Adrenal gland (tissue), 12 donors: Measurements from ENCODE around the gene EDA. TPM values are rescaled to one million over a fixed set of nuclear protein-coding genes. Genes with fewer than 3 reads are reported as not detected.

ENCODE experiments used
- DNase-seq, 7 donors: peaks; one replicate each; pipeline ENCODE4 v3.0.0-alpha.2; 2019 to 2020
- H3K27ac ChIP-seq, 5 donors: fragments of 200-600 bp; sonication (generic) in 4 of 5; 1 replicate in 3 of 5; 2 replicates in 2 of 5; pipeline versions ENCODE4 v1.5.1 to v1.8.0; 2016 to 2020; ENCODE audit warnings: mild to moderate bottlenecking in 1 of 5
- H3K27me3 ChIP-seq: fragments of 200-600 bp; 2 replicates; pipeline ENCODE4 v1.8.0; 2021
- H3K36me3 ChIP-seq, 2 donors: fragments of 200-600 bp; replicated peaks in 1 of 2; 1 replicate in 1 of 2; 2 replicates in 1 of 2; pipeline versions ENCODE4 v1.5.1 to v1.8.0; 2018 to 2022
- H3K4me1 ChIP-seq, 2 donors: fragments of 200-600 bp; replicated peaks in 1 of 2; 1 replicate in 1 of 2; 2 replicates in 1 of 2; pipeline versions ENCODE4 v1.5.1 to v1.8.0; 2018 to 2021
- H3K4me3 ChIP-seq, 4 donors: fragments of 200-600 bp; sonication (generic) in 3 of 4; one replicate each; pipeline ENCODE4 v1.5.1; 2016 to 2018
- H3K9me3 ChIP-seq, 3 donors: fragments of 200-600 bp; sonication (generic) in 1 of 3; replicated peaks in 1 of 3; 1 replicate in 2 of 3; 2 replicates in 1 of 3; pipeline versions ENCODE4 v1.5.1 to v1.8.0; 2016 to 2021
- CTCF ChIP-seq, 6 experiments: fragments of 450-650 bp in 4 of 6; fragments of 200-600 bp in 2 of 6; sonication (generic) in 1 of 6; IDR thresholded peaks; 1 replicate in 5 of 6; 2 replicates in 1 of 6; pipeline versions ENCODE4 v1.5.1 to v1.8.0; 2016 to 2021; ENCODE audit warnings: antibody characterized with exemption in 6 of 6, mild to moderate bottlenecking in 2 of 6, moderate library complexity in 1 of 6
- POLR2A ChIP-seq, 2 donors: fragments of 450-650 bp; IDR thresholded peaks; one replicate each; pipeline ENCODE4 v1.6.1; 2017; ENCODE audit warnings: antibody characterized with exemption in 2 of 2, mild to moderate bottlenecking in 2 of 2, moderate library complexity in 1 of 2
- WGBS, 4 donors: extraction: QIAGEN DNeasy Blood & Tissue Kit in 2 of 4; methylation state at CpG; one replicate each; pipeline versions ENCODE4 v1.1.5 to v1.1.7; 2013 to 2017; 5-methylcytosine and 5-hydroxymethylcytosine counted together
- intact Hi-C, 2 donors: fragments of 100-400 bp; cut with DNase I; formaldehyde crosslinking; loops; one replicate each; pipeline versions ENCODE4 v1.14.1 to v1.15.0; 2022 to 2023
- polyA plus RNA-seq, 3 donors: library from polyadenylated mRNA; stranded (reverse); fragments of 200-250 nt in 2 of 3; fragments of 350-450 nt in 1 of 3; fragmentation: Illumina TruSeq in 1 of 3; extraction: RNeasy Lipid Tissue Mini Kit (QIAGEN cat#74804) in 1 of 3; gene quantifications; one replicate each; pipeline ENCODE4 v1.2.3, GENCODE V29; 2013 to 2014
- total RNA-seq, 9 donors: library from RNA; depleted of rRNA in 4 of 9; stranded (reverse); fragments of >200 nt in 4 of 9; fragments of 120-200 nt in 1 of 9; fragmentation: NEBNext Ultra II Directional in 1 of 9; extraction: Animal tissue kit (Norgen Biotek cat#: 25700) in 1 of 9; gene quantifications; one replicate each; pipeline versions ENCODE4 v1.1.0 to v1.2.4, GENCODE V29; 2013 to 2023
- donor health status: healthy with polysubstance abuse.
- donor health status: Bipolar disorder and iron deficiency.
- donor health status: DM: yes; HTN: yes; CAD: no.
- donor health status: DM: no; HTN: no; CAD: no.
- donor health status: DM: no; HTN: no; CAD: no.
- donor health status: DM: yes; HTN: yes; CAD: no.

Gene EDA
- total and polyA plus RNA-seq, 12 donors, result 5.6 to 28.7 (median 17.2) TPM

GRCh38 chrX:70042399-70043371 lies 426.8 kb downstream of the EDA start:
- intact Hi-C loops, result no loop called here
- Histone ChIP-seq H3K4me1 (no peaks in the 10 kb centered on the region), H3K36me3 (no peaks in the 10 kb centered on the region), H3K27ac (no peak overlapping the region), H3K9me3 (no peaks in the 10 kb centered on the region), H3K27me3 (peaks cover 13% of the 10 kb centered on the region), H3K4me3 (no peak overlapping the region)
- no peak for DNase-seq
- TF ChIP-seq POLR2A (IDR thresholded peaks at IDR 0.05) (no peak), CTCF (IDR thresholded peaks at IDR 0.05) (no peak)
- WGBS, 4 donors, result 75 to 88% (median 85%) methylated on average over 6 to 11 of the region's 11 CpGs

GRCh38 chrX:70043685-70044084 lies 427.8 kb downstream of the EDA start:
- intact Hi-C loops, result no loop called here
- 81 to 96% (median 94%) methylated on average over 5 to 9 of the region's 9 CpGs for WGBS, 4 donors
- no peak for TF ChIP-seq CTCF (IDR thresholded peaks at IDR 0.05)
- TF ChIP-seq POLR2A (IDR thresholded peaks at IDR 0.05), result no peak
- Histone ChIP-seq H3K36me3 (no peaks in the 10 kb centered on the region), H3K27ac (no peak overlapping the region), H3K4me3 (no peak overlapping the region), H3K27me3 (peaks cover 19% of the 10 kb centered on the region), H3K9me3 (no peaks in the 10 kb centered on the region), H3K4me1 (no peaks in the 10 kb centered on the region)
- DNase-seq, result no peak

- Histone ChIP-seq H3K27me3 (peaks cover 22% of the 10 kb centered on the region), H3K9me3 (no peaks in the 10 kb centered on the region), H3K4me1 (no peaks in the 10 kb centered on the region), H3K27ac (no peak overlapping the region), H3K4me3 (no peak overlapping the region), H3K36me3 (no peaks in the 10 kb centered on the region)
- 64 to 87% (median 69%) methylated on average over 4 of the region's 4 CpGs for WGBS, 4 donors
- no peak for TF ChIP-seq CTCF (IDR thresholded peaks at IDR 0.05)
- no peak for TF ChIP-seq POLR2A (IDR thresholded peaks at IDR 0.05)
- no peak for DNase-seq
- intact Hi-C loops, result no loop called here
Measured at GRCh38 chrX:70044541-70045245, 428.8 kb downstream of the EDA start.

GRCh38 chrX:70046978-70047377 lies 431.1 kb downstream of the EDA start:
- TF ChIP-seq POLR2A (IDR thresholded peaks at IDR 0.05) (no peak), CTCF (IDR thresholded peaks at IDR 0.05) (no peak)
- Histone ChIP-seq H3K27ac (peak overlapping the region in 1 of 5 donors; percentile 26), H3K4me3 (no peak overlapping the region), H3K4me1 (no peaks in the 10 kb centered on the region), H3K36me3 (no peaks in the 10 kb centered on the region), H3K27me3 (peaks cover 37% of the 10 kb centered on the region), H3K9me3 (no peaks in the 10 kb centered on the region)
- intact Hi-C loops, result no loop called here
- no peak for DNase-seq
